ENCODE data around the gene SLC24A3.

DNA sequence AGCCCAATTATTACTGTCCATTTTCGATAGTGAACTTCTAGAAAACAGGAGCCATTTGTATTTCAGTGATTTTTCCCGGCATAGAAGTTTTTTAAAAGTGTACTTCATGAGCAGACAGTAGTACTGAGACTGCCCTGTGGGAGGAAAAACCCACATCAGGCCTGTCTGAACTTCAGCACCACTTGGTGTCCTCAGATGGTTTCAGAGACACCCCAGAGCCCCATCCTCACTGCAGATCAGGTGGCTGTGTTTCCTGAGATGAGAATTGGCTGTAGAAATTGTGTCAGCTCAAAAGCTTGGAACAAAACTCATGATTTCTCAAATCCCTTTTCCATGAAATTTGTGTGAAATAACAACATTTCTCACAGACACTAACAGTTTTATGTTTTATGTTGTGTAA lies 435.6 kb downstream of the SLC24A3 start:
- TF ChIP-seq CTCF (conservative IDR thresholded peaks at IDR 0.05; ENCODE audit: low read depth in 2 of 2): no peak
- no peak for TF ChIP-seq ZNF114 (CRISPR knock-in tag; IDR thresholded peaks at IDR 0.05)
- no peak for TF ChIP-seq EZH2phosphoT487 (IDR thresholded peaks at IDR 0.05; ENCODE audit: unreplicated experiment)
- TF ChIP-seq EZH2 (IDR thresholded peaks at IDR 0.05; ENCODE audit: low read depth, unreplicated experiment): no peak
- TF ChIP-seq POLR2AphosphoS5 (IDR thresholded peaks at IDR 0.05; ENCODE audit: low read depth): no peak
